ENCODE measurements around the gene NLGN1.

DNA sequence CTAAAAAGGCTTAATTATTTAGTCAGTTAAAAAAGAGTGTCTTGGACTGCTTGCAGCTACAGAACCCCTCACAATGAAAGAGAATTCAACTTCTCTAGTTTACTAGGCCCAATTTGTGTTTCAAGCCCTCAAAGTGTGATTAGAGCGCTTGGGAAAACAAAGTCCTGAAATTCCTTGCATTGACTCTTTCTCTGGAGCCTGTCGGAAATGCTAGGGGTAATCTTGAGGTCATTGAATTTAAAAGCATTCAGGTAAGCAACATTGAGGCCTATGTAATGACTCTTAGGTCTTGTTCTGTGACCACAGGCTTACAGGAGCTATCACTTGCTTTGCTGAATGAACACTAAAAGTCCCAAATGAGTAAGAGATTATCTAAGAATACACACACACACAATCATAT lies 186.0 kb downstream of the NLGN1 start:
- TF ChIP-seq GATA2 (IDR thresholded peaks at IDR 0.05; ENCODE audit: low read depth, low read length) (no peak), GATA3 (IDR thresholded peaks at IDR 0.05; ENCODE audit: low read depth, low read length) (no peak)

Measured in SH-SY5Y (cell line).